ENCODE data around the gene NCOA7.
"Not testable (repeated sequence)": the region's sequence is repeated elsewhere in the genome, so short reads cannot be mapped to it uniquely, and the experiment has no call there.

Gene NCOA7

DNA sequence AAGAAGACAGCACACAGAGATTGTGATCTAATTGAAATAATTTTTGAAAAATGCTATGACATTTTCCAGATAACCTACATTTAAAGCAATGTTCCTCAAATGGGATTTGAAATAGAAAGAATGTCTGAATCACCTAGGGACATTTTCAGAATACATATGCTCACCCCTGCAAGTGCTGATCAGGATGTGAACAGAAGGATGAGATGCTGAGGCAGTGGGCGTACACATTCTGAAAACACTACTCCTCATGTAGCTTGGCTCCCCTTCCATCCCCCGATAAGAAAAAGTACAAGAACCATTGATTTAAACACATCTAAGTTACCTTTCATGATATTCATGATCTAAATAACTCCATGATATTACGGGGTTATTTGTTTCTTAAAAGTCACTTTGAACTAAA, 136.0 kb downstream of the NCOA7 start:
- no peak overlapping the region for H3K4me3 ChIP-seq (ENCODE audit: low read length)
- DNase-seq (ENCODE audit: low read depth), result no peak
- TF ChIP-seq, protein P1, sequence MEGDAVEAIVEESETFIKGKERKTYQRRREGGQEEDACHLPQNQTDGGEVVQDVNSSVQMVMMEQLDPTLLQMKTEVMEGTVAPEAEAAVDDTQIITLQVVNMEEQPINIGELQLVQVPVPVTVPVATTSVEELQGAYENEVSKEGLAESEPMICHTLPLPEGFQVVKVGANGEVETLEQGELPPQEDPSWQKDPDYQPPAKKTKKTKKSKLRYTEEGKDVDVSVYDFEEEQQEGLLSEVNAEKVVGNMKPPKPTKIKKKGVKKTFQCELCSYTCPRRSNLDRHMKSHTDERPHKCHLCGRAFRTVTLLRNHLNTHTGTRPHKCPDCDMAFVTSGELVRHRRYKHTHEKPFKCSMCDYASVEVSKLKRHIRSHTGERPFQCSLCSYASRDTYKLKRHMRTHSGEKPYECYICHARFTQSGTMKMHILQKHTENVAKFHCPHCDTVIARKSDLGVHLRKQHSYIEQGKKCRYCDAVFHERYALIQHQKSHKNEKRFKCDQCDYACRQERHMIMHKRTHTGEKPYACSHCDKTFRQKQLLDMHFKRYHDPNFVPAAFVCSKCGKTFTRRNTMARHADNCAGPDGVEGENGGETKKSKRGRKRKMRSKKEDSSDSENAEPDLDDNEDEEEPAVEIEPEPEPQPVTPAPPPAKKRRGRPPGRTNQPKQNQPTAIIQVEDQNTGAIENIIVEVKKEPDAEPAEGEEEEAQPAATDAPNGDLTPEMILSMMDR (conservative IDR thresholded peaks at IDR 0.05; ENCODE audit: low read length), result no peak

DNA sequence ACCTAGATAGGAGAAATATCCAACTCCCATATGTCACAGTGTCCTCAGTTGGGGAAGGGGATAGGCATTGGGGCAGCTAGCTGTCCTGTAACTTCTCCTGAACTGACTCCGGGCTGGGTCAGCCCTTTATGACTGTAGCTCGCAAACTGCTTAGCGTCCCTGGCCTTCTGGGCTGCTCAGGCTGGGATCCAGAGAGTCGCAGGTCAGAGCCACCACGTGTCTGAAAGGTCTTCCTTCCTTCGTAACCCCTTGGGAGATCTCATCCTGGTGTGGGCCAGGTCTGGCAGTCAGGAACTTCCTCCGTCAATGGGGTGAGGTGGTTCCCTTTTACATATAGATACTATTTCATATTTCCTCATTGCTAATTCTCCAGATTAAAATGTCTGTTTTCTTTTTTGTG, 137.0 kb downstream of the NCOA7 start:
- TF ChIP-seq, protein P1 (conservative IDR thresholded peaks at IDR 0.05; ENCODE audit: low read length), result no peak
- no peak for DNase-seq (ENCODE audit: low read depth)
- no peak overlapping the region for H3K4me3 ChIP-seq (ENCODE audit: low read length)

GRCh38 chr6:125930765-125931418, 140.1 kb downstream of the NCOA7 start:
- TF ChIP-seq, protein P1 (conservative IDR thresholded peaks at IDR 0.05; ENCODE audit: low read length), result no peak
- DNase-seq (ENCODE audit: low read depth), result peak; percentile 29
- no peak overlapping the region for H3K4me3 ChIP-seq (ENCODE audit: low read length)

DNA sequence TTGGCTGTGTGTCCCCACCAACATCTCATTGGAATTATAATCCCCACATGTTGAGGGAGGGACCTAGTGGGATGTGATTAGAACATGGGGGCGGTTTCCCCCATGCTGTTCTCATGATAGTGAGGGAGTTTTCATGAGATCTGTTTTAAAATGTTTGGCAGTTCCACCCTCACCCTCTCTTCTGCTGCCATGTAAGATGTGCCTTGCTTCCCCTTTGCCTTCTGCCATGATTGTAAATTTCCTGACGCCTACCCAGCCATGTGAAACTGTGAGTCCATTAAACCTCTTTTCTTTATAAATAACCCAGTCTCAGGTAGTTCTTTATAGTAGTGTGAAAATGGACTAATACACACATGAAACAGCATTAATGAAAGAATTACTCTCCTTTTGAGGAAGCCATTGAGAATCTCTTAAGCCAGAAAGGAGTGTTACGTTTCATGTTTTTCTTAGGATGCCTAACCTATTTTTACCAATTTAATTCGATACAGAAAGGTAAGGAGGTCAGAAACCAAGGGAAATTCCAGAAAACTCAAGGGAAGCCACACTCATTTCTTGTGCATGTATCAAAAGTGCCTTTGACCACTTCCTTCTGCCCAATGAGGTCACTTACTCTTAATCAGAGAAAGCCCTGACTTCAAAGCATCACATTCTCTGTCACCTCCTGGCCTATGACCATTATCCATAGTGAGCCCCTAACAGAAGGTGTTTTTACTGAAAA, 141.1 kb downstream of the NCOA7 start:
- DNase-seq (ENCODE audit: low read depth), result no peak
- TF ChIP-seq, protein P1 (conservative IDR thresholded peaks at IDR 0.05; ENCODE audit: low read length), result no peak
- H3K4me3 ChIP-seq (ENCODE audit: low read length), result no peak overlapping the region

- TF ChIP-seq, protein P1 (conservative IDR thresholded peaks at IDR 0.05; ENCODE audit: low read length), result no peak
- DNase-seq (ENCODE audit: low read depth), result no peak
- H3K4me3 ChIP-seq (ENCODE audit: low read length), result no peak overlapping the region
These were observed 141.7 kb downstream of the NCOA7 start for GRCh38 chr6:125932451-125932795.

GRCh38 chr6:125935520-125935919, 144.8 kb downstream of the NCOA7 start:
- DNase-seq (ENCODE audit: low read depth); H3K4me3 ChIP-seq (ENCODE audit: low read length): not testable (repeated sequence)

DNA sequence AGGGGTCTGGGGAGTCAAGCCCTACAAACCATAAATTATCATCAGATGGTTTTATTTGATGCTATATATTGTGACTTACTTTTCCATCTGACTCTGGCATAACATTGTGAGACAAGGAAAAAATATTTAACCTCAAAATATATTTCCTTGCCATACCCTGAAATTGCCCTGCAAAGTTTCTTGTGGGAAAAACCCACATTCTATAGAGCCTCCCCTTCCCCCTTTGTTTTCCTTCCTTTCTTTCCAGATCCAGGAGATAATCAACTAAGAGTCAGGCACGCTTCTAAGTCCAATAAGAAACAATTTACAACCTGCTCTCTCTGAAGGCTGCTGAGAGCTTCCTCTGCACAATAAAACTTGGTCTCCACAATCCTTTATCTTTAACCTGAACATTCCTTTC, 148.3 kb downstream of the NCOA7 start:
- TF ChIP-seq, protein P1 (conservative IDR thresholded peaks at IDR 0.05; ENCODE audit: low read length), result no peak
- no peak overlapping the region for H3K4me3 ChIP-seq (ENCODE audit: low read length)
- DNase-seq (ENCODE audit: low read depth), result no peak
